GM12878 (cell line): ENCODE measurements around the gene BCAR3. TPM values are rescaled to one million over a fixed set of nuclear protein-coding genes. Genes with fewer than 3 reads are reported as not detected.
"Not testable (repeated sequence)": the region's sequence is repeated elsewhere in the genome, so short reads cannot be mapped to it uniquely, and the experiment has no call there.

ENCODE experiments used
- ATAC-seq: fragments of 200-7000 bp; cut with Tn5 transposase; 3 replicates; pipeline ENCODE4 v1.9.1; 2020; ENCODE audit warnings: mild to moderate bottlenecking, moderate library complexity
- BruUV-seq: library from RNA; stranded (reverse); fragments of 400-500 nt; replicated peaks from 2 replicates; lab custom pipeline; 2021; lab: Mats Ljungman, UMichigan
- CTCF ChIA-PET: fragments of 300-600 bp; sonication (Branson Sonifier 250); formaldehyde crosslinking; extraction: SDS; loops from one replicate; lab custom pipeline; 2021; ENCODE audit warnings: inconsistent platforms; lab: Yijun Ruan, JAX
- POLR2A ChIA-PET: fragments of 350-600 bp; formaldehyde crosslinking; extraction: SDS; loops from one replicate; lab custom pipeline; 2021; ENCODE audit warnings: inconsistent platforms; lab: Charles Lee
- RAD21 ChIA-PET: fragments of 300-600 bp; sonication (Branson Sonifier 250); formaldehyde crosslinking; loops from one replicate; lab custom pipeline; 2023; ENCODE audit warnings: antibody characterized with exemption; ENCODE audit not compliant: unreplicated experiment; lab: Charles Lee
- SMC1A ChIA-PET: fragments of 300-600 bp; sonication (Branson Sonifier 250); formaldehyde crosslinking; loops from one replicate; lab custom pipeline; 2023; ENCODE audit not compliant: unreplicated experiment, uncharacterized antibody; lab: Charles Lee
- DNase-seq: peaks from one replicate; pipeline ENCODE4 v3.0.0-alpha.2; 2011; ENCODE audit warnings: low read depth, low spot score
- FAIRE-seq: peaks from 3 replicates; lab custom pipeline; 2011; peaks lifted over from hg19 to GRCh38; lab: Jason Lieb, UNC
- H2AFZ ChIP-seq: 2 replicates; pipeline ENCODE4 v1.6.0; 2011; ENCODE audit warnings: low read depth, low read length, control low read depth; ENCODE audit not compliant: control insufficient read depth
- H3K27ac ChIP-seq: 2 replicates; pipeline ENCODE4 v1.5.1; 2011; ENCODE audit warnings: control low read depth; ENCODE audit not compliant: control insufficient read depth, insufficient read depth
- H3K27me3 ChIP-seq, 2 experiments: replicated peaks in 1 of 2; 2 replicates each; pipeline versions ENCODE4 v1.6.0 to v1.6.1; 2011; ENCODE audit warnings: low read length in 1 of 2; ENCODE audit not compliant: control insufficient read depth in 2 of 2, insufficient read depth in 2 of 2
- H3K36me3 ChIP-seq, 2 experiments: 2 replicates each; pipeline ENCODE4 v1.5.1; 2011; ENCODE audit warnings: low read length in 1 of 2; ENCODE audit not compliant: control insufficient read depth in 2 of 2, insufficient read depth in 2 of 2
- H3K4me1 ChIP-seq: 2 replicates; pipeline ENCODE4 v1.6.1; 2011; ENCODE audit warnings: mild to moderate bottlenecking, low read length, moderate library complexity, mixed read lengths; ENCODE audit not compliant: control insufficient read depth, insufficient read depth
- H3K4me2 ChIP-seq: 2 replicates; pipeline ENCODE4 v1.6.0; 2011; ENCODE audit warnings: control low read depth; ENCODE audit not compliant: control insufficient read depth, insufficient read depth
- H3K4me3 ChIP-seq: fragments of 200-600 bp; sonication (generic); 2 replicates; pipeline ENCODE4 v1.5.1; 2016
- H3K79me2 ChIP-seq: 2 replicates; pipeline ENCODE4 v1.6.0; 2011; ENCODE audit warnings: low read length; ENCODE audit not compliant: control insufficient read depth, insufficient read depth
- H3K9ac ChIP-seq: 2 replicates; pipeline ENCODE4 v1.8.0; 2011; ENCODE audit warnings: low read length, control low read depth, mixed read lengths; ENCODE audit not compliant: control insufficient read depth, insufficient read depth
- H3K9me3 ChIP-seq: replicated peaks from 3 replicates; pipeline ENCODE4 v1.5.1; 2011; ENCODE audit warnings: mild to moderate bottlenecking, low read length; ENCODE audit not compliant: control insufficient read depth, insufficient read depth
- H4K20me1 ChIP-seq: 2 replicates; pipeline ENCODE4 v1.6.0; 2011; ENCODE audit not compliant: control insufficient read depth, insufficient read depth
- FOXK2 ChIP-seq: fragments of 450-650 bp; IDR thresholded peaks from 2 replicates; pipeline ENCODE4 v1.6.1; 2017; ENCODE audit warnings: mild to moderate bottlenecking, moderate library complexity
- RCOR1 ChIP-seq: conservative IDR thresholded peaks from 2 replicates; pipeline ENCODE4 v1.6.1; 2012; ENCODE audit warnings: low read depth, low read length, improper control_type of control experiment
- ZNF207 ChIP-seq: fragments of 450-650 bp; IDR thresholded peaks from 2 replicates; pipeline ENCODE4 v1.6.1; 2014; ENCODE audit warnings: antibody characterized with exemption, mild to moderate bottlenecking, borderline replicate concordance
- ZNF384 ChIP-seq: IDR thresholded peaks from 2 replicates; pipeline ENCODE4 v1.6.1; 2012; ENCODE audit warnings: low read depth, mild to moderate bottlenecking, low read length, improper control_type of control experiment, borderline replicate concordance
- WGBS: methylation state at CpG from one replicate; pipeline ENCODE4 v1.1.6; 2016; ENCODE audit warnings: low lambda C conversion rate; ENCODE audit not compliant: insufficient replicate concordance, insufficient coverage; ENCODE audit errors: missing lambda C conversion rate; 5-methylcytosine and 5-hydroxymethylcytosine counted together
- in situ Hi-C: fragments of 300-500 bp; cut with MboI; formaldehyde crosslinking; loops from 9 replicates; pipeline ENCODE4 v1.14.3; 2018; ENCODE audit warnings: mixed read lengths
- intact Hi-C: fragments of 100-400 bp; cut with micrococcal nuclease; formaldehyde crosslinking; loops from one replicate; pipeline ENCODE4 v1.14.2; 2022; ENCODE audit not compliant: unreplicated experiment
- polyA plus RNA-seq, 11 experiments: library from polyadenylated mRNA; depleted of rRNA in 4 of 11; unstranded in 6 of 11; stranded (reverse) in 5 of 11; fragments of >200 nt; fragmentation: Nextera tagmentation in 4 of 11; fragmentation: Illumina TruSeq in 1 of 11; extraction: Ambion mirVana in 4 of 11; extraction: Trizol in 1 of 11; gene quantifications; 1 replicate in 1 of 11; 2 replicates in 10 of 11; pipeline versions ENCODE4 v1.2.1 to v1.2.3, GENCODE V29; 2011 to 2016; ENCODE audit warnings: inconsistent platforms in 2 of 11, missing spikeins in 2 of 11, low read depth in 1 of 11
- total RNA-seq, 4 experiments: library from RNA; depleted of rRNA in 3 of 4; stranded (reverse); fragments of >200 nt in 3 of 4; fragmentation: Illumina TruSeq in 1 of 4; extraction: Trizol in 1 of 4; gene quantifications; 2 replicates each; pipeline versions ENCODE4 v1.2.1 to v1.2.3, GENCODE V29; 2013 to 2021
- TF ChIP-seq, protein P1 (sequence below): fragments of 450-650 bp; IDR thresholded peaks from 2 replicates; pipeline ENCODE4 v1.6.1; 2017; ENCODE audit warnings: low read depth, mild to moderate bottlenecking, moderate library complexity

The BCAR3 gene
- total and polyA plus RNA-seq, 10 of the 15 experiments (the other 5 are each of a cell fraction or from before 2014, with no cell fraction given), result 1.3 to 6.6 (median 1.8) TPM

DNA sequence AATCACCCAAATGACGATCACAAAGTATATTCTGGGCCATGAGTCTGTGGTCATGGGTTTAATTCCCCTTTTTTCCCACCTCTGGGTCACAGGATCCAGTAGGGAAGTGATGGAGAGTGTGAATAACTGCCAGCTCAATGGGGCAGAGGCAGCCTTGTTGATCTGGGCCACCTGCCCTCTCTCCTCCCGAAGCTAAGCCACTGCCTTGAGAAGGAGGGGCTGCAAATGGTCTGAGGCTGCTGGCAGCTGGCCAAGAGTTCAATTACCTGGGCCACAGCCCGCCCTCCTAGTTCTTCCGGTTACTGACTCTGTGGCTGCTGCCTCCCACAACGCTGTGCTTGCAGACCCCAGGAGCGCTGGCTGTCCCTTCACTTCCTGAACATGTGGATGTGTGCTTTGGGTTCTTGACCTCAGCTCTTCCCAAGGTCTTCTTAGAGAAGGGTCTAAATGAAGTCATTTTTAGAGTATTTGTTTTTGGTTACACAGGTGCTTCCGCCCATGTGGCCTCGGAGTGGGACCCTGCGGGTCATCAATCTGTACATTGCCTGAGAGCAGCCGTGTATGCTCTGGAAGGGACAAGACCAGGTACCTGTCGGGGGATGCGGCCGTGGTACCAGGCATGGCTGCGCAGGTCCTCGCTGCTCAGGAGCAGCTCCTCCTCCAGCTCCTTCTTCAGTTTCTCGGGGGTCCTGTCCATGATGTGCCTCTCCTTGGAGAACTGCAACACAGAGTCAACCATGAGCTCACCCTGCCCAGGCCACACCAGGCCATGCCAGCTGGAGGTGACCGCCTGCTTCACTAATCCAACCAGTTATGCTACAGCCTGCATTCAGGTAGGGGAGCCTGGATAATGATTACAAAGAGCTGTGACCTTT, 89.7 kb downstream of the BCAR3 start (continued):
- TF ChIP-seq, protein P1, sequence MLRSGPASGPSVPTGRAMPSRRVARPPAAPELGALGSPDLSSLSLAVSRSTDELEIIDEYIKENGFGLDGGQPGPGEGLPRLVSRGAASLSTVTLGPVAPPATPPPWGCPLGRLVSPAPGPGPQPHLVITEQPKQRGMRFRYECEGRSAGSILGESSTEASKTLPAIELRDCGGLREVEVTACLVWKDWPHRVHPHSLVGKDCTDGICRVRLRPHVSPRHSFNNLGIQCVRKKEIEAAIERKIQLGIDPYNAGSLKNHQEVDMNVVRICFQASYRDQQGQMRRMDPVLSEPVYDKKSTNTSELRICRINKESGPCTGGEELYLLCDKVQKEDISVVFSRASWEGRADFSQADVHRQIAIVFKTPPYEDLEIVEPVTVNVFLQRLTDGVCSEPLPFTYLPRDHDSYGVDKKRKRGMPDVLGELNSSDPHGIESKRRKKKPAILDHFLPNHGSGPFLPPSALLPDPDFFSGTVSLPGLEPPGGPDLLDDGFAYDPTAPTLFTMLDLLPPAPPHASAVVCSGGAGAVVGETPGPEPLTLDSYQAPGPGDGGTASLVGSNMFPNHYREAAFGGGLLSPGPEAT, result 0 out of 2 replicates have a peak, but pooled peaks have one; percentile 30
- TF ChIP-seq FOXK2 (no peak), ZNF207 (no peak), RCOR1 (no peak)

DNA sequence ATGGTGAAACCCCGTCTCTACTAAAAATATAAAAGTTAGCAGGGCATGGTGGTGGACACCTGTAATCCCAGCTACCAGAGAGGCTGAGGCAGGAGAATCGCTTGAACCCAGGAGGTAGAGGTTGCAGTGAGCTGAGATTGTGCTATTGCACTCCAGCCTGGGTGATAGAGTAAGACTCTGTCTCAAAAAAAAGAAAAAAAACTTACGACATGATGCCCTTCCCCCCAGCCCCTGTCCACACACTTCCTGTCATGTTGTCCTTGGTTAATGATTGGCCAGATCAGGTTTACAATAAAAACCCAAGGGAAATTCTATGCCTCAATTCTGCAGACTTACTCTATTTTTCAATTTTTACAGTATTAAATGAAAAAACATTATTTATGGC, 90.4 kb downstream of the BCAR3 start:
- H2AFZ ChIP-seq, POLR2A ChIA-PET, H4K20me1 ChIP-seq, H3K4me2 ChIP-seq, H3K4me3 ChIP-seq, FAIRE-seq, in situ Hi-C loops, BruUV-seq, H3K79me2 ChIP-seq, H3K27me3 ChIP-seq, DNase-seq, H3K27ac ChIP-seq, H3K9ac ChIP-seq, H3K36me3 ChIP-seq, intact Hi-C loops, H3K4me1 ChIP-seq, H3K9me3 ChIP-seq: not testable (repeated sequence)
- WGBS, result 59% methylated on average over 3 of the region's 3 CpGs
- ChIA-PET SMC1A (interaction anchor here (0.7 to 1.9 kb wide), 8 partner anchors 10 to 253 kb away, joined by 3 to 6 read pairs (median 4); no protein-coding TSS in a partner anchor), RAD21 (interaction anchor here (1.2 to 1.7 kb wide), 2 partner anchors 17 to 114 kb away, joined by 3 to 4 read pairs; no protein-coding TSS in a partner anchor), CTCF (interaction anchor here (0.9 to 2.9 kb wide), 3 partner anchors 16 to 253 kb away, joined by 3 to 12 read pairs (median 4); no protein-coding TSS in a partner anchor)
- ATAC-seq, result peak; percentile 66
- peak; percentile 65; the same call in 1 of the 2 replicates for TF ChIP-seq ZNF384
